ENCODE measurements around the gene EFCC1. TPM values are rescaled to one million over a fixed set of nuclear protein-coding genes. Genes with fewer than 3 reads are reported as not detected.

EFCC1 gene
- total RNA-seq, 2 experiments from 2014 or later: 0.16 to 0.38 TPM

DNA sequence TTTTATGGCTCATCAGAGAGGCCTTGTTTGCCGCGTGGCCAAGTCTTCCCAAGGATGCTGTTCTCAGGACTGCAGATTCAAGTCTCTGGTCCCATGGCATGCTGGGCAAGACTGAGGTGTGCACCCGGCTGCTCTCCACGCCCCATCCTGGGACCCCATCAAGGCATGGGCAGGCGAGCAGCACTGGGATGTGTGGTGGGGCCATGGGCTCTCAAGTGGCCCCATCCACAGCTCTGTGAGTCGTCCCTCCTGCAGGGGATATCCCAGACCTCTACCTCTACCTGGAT, 46.4 kb downstream of the EFCC1 start:
- TF ChIP-seq, protein P1, sequence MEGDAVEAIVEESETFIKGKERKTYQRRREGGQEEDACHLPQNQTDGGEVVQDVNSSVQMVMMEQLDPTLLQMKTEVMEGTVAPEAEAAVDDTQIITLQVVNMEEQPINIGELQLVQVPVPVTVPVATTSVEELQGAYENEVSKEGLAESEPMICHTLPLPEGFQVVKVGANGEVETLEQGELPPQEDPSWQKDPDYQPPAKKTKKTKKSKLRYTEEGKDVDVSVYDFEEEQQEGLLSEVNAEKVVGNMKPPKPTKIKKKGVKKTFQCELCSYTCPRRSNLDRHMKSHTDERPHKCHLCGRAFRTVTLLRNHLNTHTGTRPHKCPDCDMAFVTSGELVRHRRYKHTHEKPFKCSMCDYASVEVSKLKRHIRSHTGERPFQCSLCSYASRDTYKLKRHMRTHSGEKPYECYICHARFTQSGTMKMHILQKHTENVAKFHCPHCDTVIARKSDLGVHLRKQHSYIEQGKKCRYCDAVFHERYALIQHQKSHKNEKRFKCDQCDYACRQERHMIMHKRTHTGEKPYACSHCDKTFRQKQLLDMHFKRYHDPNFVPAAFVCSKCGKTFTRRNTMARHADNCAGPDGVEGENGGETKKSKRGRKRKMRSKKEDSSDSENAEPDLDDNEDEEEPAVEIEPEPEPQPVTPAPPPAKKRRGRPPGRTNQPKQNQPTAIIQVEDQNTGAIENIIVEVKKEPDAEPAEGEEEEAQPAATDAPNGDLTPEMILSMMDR (IDR thresholded peaks at IDR 0.05): no peak
- H3K4me3 Mint-ChIP-seq: no peak overlapping the region
- no peak overlapping the region for H3K27ac Mint-ChIP-seq
- DNase-seq: no peak
- H3K36me3 Mint-ChIP-seq (ENCODE audit: low read depth): no peaks in the 10 kb centered on the region
- ChIA-PET POLR2A (no interaction called here), CTCF (interaction anchor here (1.1 to 1.9 kb wide), 4 partner anchors 10 to 25 kb away, joined by 3 to 11 read pairs (median 4); no protein-coding TSS in a partner anchor)
- H3K4me1 Mint-ChIP-seq (ENCODE audit: low read depth): peaks cover 2% of the 10 kb centered on the region
- no peak for ATAC-seq
- peaks cover 5% of the 10 kb centered on the region for H3K9me3 Mint-ChIP-seq
- H3K27me3 Mint-ChIP-seq: peaks cover 3% of the 10 kb centered on the region
- intact Hi-C loops (cut with micrococcal nuclease): no loop called here

DNA sequence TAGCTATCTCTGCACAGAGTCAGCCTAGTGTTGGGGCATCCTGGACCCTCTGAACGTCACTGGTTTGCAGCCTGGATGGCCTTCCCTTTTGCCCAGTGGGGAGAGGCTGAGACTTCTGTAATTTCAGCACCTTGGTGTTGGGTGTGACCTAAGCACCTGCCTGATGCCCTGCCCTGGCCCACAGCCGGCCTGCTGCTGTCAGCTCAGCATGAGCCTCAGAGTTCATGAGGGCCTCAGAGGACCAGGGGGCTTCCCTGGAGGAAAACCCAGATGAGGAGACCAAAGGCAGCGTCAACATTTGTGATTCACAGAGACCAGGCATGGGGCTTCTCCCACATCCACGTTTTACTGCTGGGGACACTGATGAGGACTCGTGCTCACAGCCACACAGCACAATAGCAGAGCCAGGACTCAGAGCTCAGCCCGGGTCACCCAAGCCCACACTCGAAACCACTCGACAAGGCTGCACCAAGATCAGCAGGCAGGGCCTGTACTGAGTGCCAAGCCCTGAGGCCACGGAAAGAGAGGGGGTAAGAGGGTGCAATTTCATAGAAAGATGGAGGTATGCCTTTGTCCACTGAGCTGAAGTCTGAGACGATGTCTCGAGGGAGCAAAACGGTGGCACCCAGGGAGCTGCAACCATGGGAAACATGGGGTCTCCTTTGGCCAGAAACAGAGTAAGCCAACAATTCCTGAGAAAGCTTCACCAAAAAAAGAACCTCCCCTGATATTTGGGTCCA, 49.6 kb downstream of the EFCC1 start:
- TF ChIP-seq, protein P1 (IDR thresholded peaks at IDR 0.05): no peak
- peaks cover 7% of the 10 kb centered on the region for H3K4me1 Mint-ChIP-seq (ENCODE audit: low read depth)
- H3K27ac Mint-ChIP-seq: no peak overlapping the region
- peaks cover 5% of the 10 kb centered on the region for H3K9me3 Mint-ChIP-seq
- H3K4me3 Mint-ChIP-seq: no peak overlapping the region
- intact Hi-C loops (cut with micrococcal nuclease): loop anchor here (10.0 kb wide), 1 partner anchor 64 kb away; no protein-coding TSS in a partner anchor
- H3K36me3 Mint-ChIP-seq (ENCODE audit: low read depth): no peaks in the 10 kb centered on the region
- CTCF ChIA-PET: interaction anchor here (3.9 to 6.0 kb wide), 5 partner anchors 19 to 196 kb away, joined by 43 to 103 read pairs (median 53); partner anchors contain the start of gene RAB43
- POLR2A ChIA-PET: interaction anchor here (1.0 to 5.9 kb wide), 2 partner anchors 69 to 171 kb away, joined by 3 to 40 read pairs; partner anchors contain the start of genes ACAD9 and RAB43
- DNase-seq (no peak), ATAC-seq (no peak)
- H3K27me3 Mint-ChIP-seq: no peaks in the 10 kb centered on the region

DNA sequence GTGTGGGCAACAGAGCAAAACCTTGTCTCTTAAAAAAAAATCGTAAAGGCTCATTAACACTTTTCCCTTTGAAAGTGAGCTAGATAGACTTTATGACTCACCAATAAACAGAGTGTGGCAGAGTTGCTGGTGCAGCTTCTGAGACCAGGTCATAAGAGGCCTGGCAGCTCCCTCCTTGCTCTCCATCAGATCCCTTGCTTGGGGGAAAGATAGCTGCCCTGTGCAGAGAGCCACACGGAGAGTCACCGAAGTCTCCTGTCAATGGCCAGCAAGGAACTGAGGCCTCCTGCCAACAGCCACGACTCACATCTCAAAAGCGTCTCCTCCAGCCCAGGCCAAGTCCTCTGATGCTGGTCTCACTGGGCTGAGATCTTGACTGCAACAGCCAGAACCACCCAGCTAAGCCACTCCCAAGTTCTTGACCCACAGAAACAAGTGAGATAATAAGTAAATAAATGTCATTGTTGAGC, 50.8 kb downstream of the EFCC1 start:
- Mint-ChIP-seq H3K27me3 (no peaks in the 10 kb centered on the region), H3K9me3 (peaks cover 5% of the 10 kb centered on the region), H3K4me1 (ENCODE audit: low read depth) (peaks cover 7% of the 10 kb centered on the region), H3K36me3 (ENCODE audit: low read depth) (no peaks in the 10 kb centered on the region), H3K27ac (no peak overlapping the region), H3K4me3 (no peak overlapping the region)
- ChIA-PET POLR2A (interaction anchor here (1.0 to 5.9 kb wide), 2 partner anchors 68 to 82 kb away, joined by 3 to 40 read pairs; partner anchors contain the start of gene RAB43), CTCF (interaction anchor here (0.8 to 6.0 kb wide), 14 partner anchors 9 to 268 kb away, joined by 3 to 103 read pairs (median 34); partner anchors contain the start of genes CFAP92 and RAB43)
- intact Hi-C loops (cut with micrococcal nuclease): loop anchor here (2.0 to 10.0 kb wide), 2 partner anchors 63 to 193 kb away; no protein-coding TSS in a partner anchor
- DNase-seq (no peak), ATAC-seq (no peak)
- TF ChIP-seq, protein P1 (IDR thresholded peaks at IDR 0.05): no peak

DNA sequence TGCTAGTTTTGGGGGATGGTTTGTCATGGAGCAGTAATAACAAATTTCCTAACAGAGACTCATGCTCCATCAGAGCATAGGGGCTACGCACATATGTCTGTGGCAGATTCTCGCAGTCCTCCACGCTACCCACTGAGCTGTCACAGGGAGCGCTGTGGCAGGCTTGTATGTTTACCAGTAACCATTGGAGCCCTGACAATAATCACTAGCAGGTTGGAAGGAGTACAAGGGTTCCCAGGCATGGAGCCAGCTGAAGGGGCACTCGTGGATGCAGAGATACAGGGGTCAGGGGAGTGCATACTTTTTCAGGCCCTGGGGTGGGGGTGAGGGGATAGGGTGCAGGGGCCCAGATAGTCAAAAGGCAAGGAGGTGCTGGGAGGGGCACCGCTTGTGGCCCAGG, 51.6 kb downstream of the EFCC1 start:
- POLR2A ChIA-PET: interaction anchor here (0.9 to 5.9 kb wide), 5 partner anchors 36 to 264 kb away, joined by 3 to 40 read pairs (median 5); partner anchors contain the start of gene RAB43
- Mint-ChIP-seq H3K9me3 (peaks cover 5% of the 10 kb centered on the region), H3K27me3 (no peaks in the 10 kb centered on the region), H3K4me1 (ENCODE audit: low read depth) (peaks cover 7% of the 10 kb centered on the region), H3K4me3 (no peak overlapping the region), H3K36me3 (ENCODE audit: low read depth) (no peaks in the 10 kb centered on the region), H3K27ac (no peak overlapping the region)
- CTCF ChIA-PET: interaction anchor here (0.8 to 6.0 kb wide), 34 partner anchors 10 to 267 kb away, joined by 3 to 103 read pairs (median 6); partner anchors contain the start of genes CFAP92 and RAB43
- intact Hi-C loops (cut with micrococcal nuclease): loop anchor here (2.0 to 10.0 kb wide), 2 partner anchors 62 to 192 kb away; no protein-coding TSS in a partner anchor
- DNase-seq (no peak), ATAC-seq (no peak)
- TF ChIP-seq, protein P1 (IDR thresholded peaks at IDR 0.05): no peak

Data from activated CD8-positive, alpha-beta T cell treated with anti-CD3 and anti-CD28 coated beads for 36 hours (primary cell).